IMR-90 (cell line): Measurements from ENCODE around the gene OR7G3. TPM values are rescaled to one million over a fixed set of nuclear protein-coding genes. Genes with fewer than 3 reads are reported as not detected.
A peak's percentile ranks its signal among the peaks of the same experiment; 100 is the strongest.

Source experiments
- ATAC-seq: fragments of 200-7000 bp; cut with Tn5 transposase; 2 replicates; pipeline ENCODE4 v1.9.1; 2020; ENCODE audit warnings: low read depth, mild to moderate bottlenecking, moderate library complexity
- BruUV-seq: library from RNA; stranded (reverse); fragments of 400-500 nt; replicated peaks from 2 replicates; lab custom pipeline; 2021; lab: Mats Ljungman, UMichigan
- CTCF ChIA-PET: fragments of 300-600 bp; formaldehyde crosslinking; extraction: SDS; loops from one replicate; lab custom pipeline; 2021; ENCODE audit warnings: antibody characterized with exemption; lab: Yijun Ruan, JAX
- POLR2A ChIA-PET: fragments of 300-600 bp; sonication (Branson Sonifier 250); formaldehyde crosslinking; loops from one replicate; lab custom pipeline; 2022; ENCODE audit warnings: antibody characterized with exemption; ENCODE audit not compliant: unreplicated experiment; lab: Charles Lee
- DNase-seq: peaks from one replicate; pipeline ENCODE4 v3.0.0; 2013
- H2AFZ ChIP-seq: replicated peaks from 2 replicates; pipeline ENCODE3; 2013; ENCODE audit warnings: low read length, mild to moderate bottlenecking; ENCODE audit not compliant: poor library complexity
- H2AK5ac ChIP-seq: 2 replicates; pipeline ENCODE4 v1.6.1; 2013; ENCODE audit warnings: low read depth, low read length, inconsistent platforms
- H2AK9ac ChIP-seq: replicated peaks from 2 replicates; pipeline ENCODE3; 2013; ENCODE audit warnings: mild to moderate bottlenecking, low read depth, low read length, moderate library complexity; ENCODE audit not compliant: poor library complexity
- H2BK120ac ChIP-seq: 2 replicates; pipeline ENCODE4 v1.6.1; 2013; ENCODE audit warnings: low read depth, low read length, inconsistent platforms
- H2BK15ac ChIP-seq: 3 replicates; pipeline ENCODE4 v1.6.1; 2013; ENCODE audit warnings: low read depth, low read length, inconsistent platforms
- H2BK20ac ChIP-seq: 2 replicates; pipeline ENCODE4 v1.6.1; 2013; ENCODE audit warnings: low read depth, mild to moderate bottlenecking, inconsistent platforms, low read length, moderate library complexity
- H2BK5ac ChIP-seq: 2 replicates; pipeline ENCODE4 v1.6.1; 2013; ENCODE audit warnings: mild to moderate bottlenecking, low read depth, low read length, inconsistent platforms; ENCODE audit not compliant: poor library complexity, severe bottlenecking
- H3K14ac ChIP-seq: replicated peaks from 2 replicates; pipeline ENCODE4 v1.6.1; 2013; ENCODE audit warnings: low read depth, low read length, inconsistent platforms
- H3K18ac ChIP-seq: 2 replicates; pipeline ENCODE4 v1.6.1; 2013; ENCODE audit warnings: low read depth, low read length, control low read depth
- H3K23ac ChIP-seq: 2 replicates; pipeline ENCODE4 v1.6.1; 2013; ENCODE audit warnings: low read depth, low read length, inconsistent platforms
- H3K27ac ChIP-seq: 2 replicates; pipeline ENCODE4 v1.5.1; 2013; ENCODE audit warnings: mild to moderate bottlenecking, control low read depth, low read length; ENCODE audit not compliant: insufficient read depth
- H3K27me3 ChIP-seq: 2 replicates; pipeline ENCODE4 v1.6.1; 2013; ENCODE audit warnings: low read length; ENCODE audit not compliant: control insufficient read depth, insufficient read depth
- H3K36me3 ChIP-seq: 2 replicates; pipeline ENCODE4 v1.6.1; 2013; ENCODE audit warnings: low read length, mixed read lengths; ENCODE audit not compliant: control insufficient read depth, insufficient read depth
- H3K4ac ChIP-seq: 2 replicates; pipeline ENCODE4 v1.6.1; 2013; ENCODE audit warnings: low read depth, low read length, inconsistent platforms
- H3K4me1 ChIP-seq: 2 replicates; pipeline ENCODE4 v1.6.1; 2013; ENCODE audit warnings: low read length, mixed read lengths; ENCODE audit not compliant: control insufficient read depth, insufficient read depth
- H3K4me2 ChIP-seq: 2 replicates; pipeline ENCODE4 v1.6.1; 2013; ENCODE audit warnings: low read depth, mild to moderate bottlenecking, control low read depth, low read length, moderate library complexity
- H3K4me3 ChIP-seq: 2 replicates; pipeline ENCODE4 v1.5.1; 2013; ENCODE audit warnings: low read depth, mild to moderate bottlenecking, control low read depth, low read length, moderate library complexity; ENCODE audit not compliant: insufficient read depth
- H3K56ac ChIP-seq: 2 replicates; pipeline ENCODE4 v1.6.1; 2013; ENCODE audit warnings: low read length, inconsistent platforms; ENCODE audit not compliant: insufficient read depth; ENCODE audit errors: extremely low read depth
- H3K79me1 ChIP-seq, 2 experiments: 2 replicates each; pipeline ENCODE4 v1.6.1; 2013; ENCODE audit warnings: low read length in 2 of 2, inconsistent platforms in 1 of 2, low read depth in 1 of 2
- H3K9ac ChIP-seq: 2 replicates; pipeline ENCODE4 v1.6.1; 2013; ENCODE audit warnings: low read depth, low read length, control low read depth
- H3K9me1 ChIP-seq: 2 replicates; pipeline ENCODE4 v1.6.1; 2013; ENCODE audit warnings: low read length, inconsistent platforms; ENCODE audit not compliant: insufficient read depth
- H3K9me3 ChIP-seq: 2 replicates; pipeline ENCODE4 v1.6.1; 2013; ENCODE audit warnings: low read length; ENCODE audit not compliant: control insufficient read depth, insufficient read depth
- H4K20me1 ChIP-seq: 2 replicates; pipeline ENCODE4 v1.6.1; 2013; ENCODE audit warnings: low read length, inconsistent platforms; ENCODE audit not compliant: insufficient read depth
- H4K5ac ChIP-seq: 2 replicates; pipeline ENCODE4 v1.6.1; 2013; ENCODE audit warnings: mild to moderate bottlenecking, low read depth, low read length, control low read depth
- H4K8ac ChIP-seq, 2 experiments: 2 replicates each; pipeline ENCODE4 v1.6.1; 2013; ENCODE audit warnings: low read depth in 2 of 2, low read length in 2 of 2, control low read depth in 1 of 2, inconsistent platforms in 1 of 2
- H4K91ac ChIP-seq: 2 replicates; pipeline ENCODE4 v1.6.1; 2013; ENCODE audit warnings: low read depth, low read length, inconsistent platforms; ENCODE audit not compliant: insufficient read depth
- MAFK ChIP-seq: IDR thresholded peaks from 2 replicates; pipeline ENCODE4 v1.6.1; 2012; ENCODE audit warnings: low read depth, low read length, improper control_type of control experiment
- NFE2L2 ChIP-seq: fragments of 150-350 bp; IDR thresholded peaks from 2 replicates; pipeline ENCODE4 v1.6.1; 2016; ENCODE audit warnings: low read depth, mild to moderate bottlenecking, low read length
- RFX5 ChIP-seq: IDR thresholded peaks from 2 replicates; pipeline ENCODE4 v1.8.0; 2012; ENCODE audit warnings: low read depth, mild to moderate bottlenecking, low read length, moderate library complexity
- SMC3 ChIP-seq: fragments of 150-350 bp; IDR thresholded peaks from 2 replicates; pipeline ENCODE4 v1.6.1; 2016; ENCODE audit warnings: low read depth, mild to moderate bottlenecking, antibody characterized with exemption, low read length, moderate library complexity
- WGBS, 2 experiments: methylation state at CpG; one replicate each; pipeline versions ENCODE4 v1.1.5 to v1.1.7; 2013; ENCODE audit warnings: missing lambda C conversion rate in 2 of 2; ENCODE audit not compliant: insufficient read length in 1 of 2; ENCODE audit errors: extremely low coverage in 2 of 2; 5-methylcytosine and 5-hydroxymethylcytosine counted together
- dilution Hi-C: fragments of 300-500 bp; cut with HindIII; formaldehyde crosslinking; loops from one replicate; pipeline ENCODE4 v1.14.3; 2018; ENCODE audit warnings: low sequenced_read_pairs; ENCODE audit not compliant: unreplicated experiment
- in situ Hi-C: fragments of 300-500 bp; cut with MboI; formaldehyde crosslinking; loops from 3 replicates; pipeline ENCODE4 v1.14.3; 2019; ENCODE audit warnings: low sequenced_read_pairs, inconsistent platforms, mixed read lengths
- intact Hi-C: fragments of 100-400 bp; cut with micrococcal nuclease; formaldehyde crosslinking; loops from 2 replicates; pipeline ENCODE4 v1.10.0; 2022
- polyA plus RNA-seq, 3 experiments: library from polyadenylated mRNA; depleted of rRNA; stranded (reverse); fragments of >200 nt; gene quantifications; 2 replicates each; pipeline ENCODE4 v1.2.3, GENCODE V29; 2012; ENCODE audit warnings: low replicate concordance in 1 of 3
- total RNA-seq: library from RNA; depleted of rRNA; stranded (reverse); fragments of >200 nt; gene quantifications from 2 replicates; pipeline ENCODE4 v1.2.3, GENCODE V29; 2012

Gene OR7G3
- total and polyA plus RNA-seq, 2 of the 4 experiments (the other 2 are of a cell fraction): not detected

- H2AK9ac ChIP-seq: no peak overlapping the region
- no peak overlapping the region for H4K5ac ChIP-seq
- intact Hi-C loops: no loop called here
- H4K91ac ChIP-seq: no peak overlapping the region
- H3K4me1 ChIP-seq: no peaks in the 10 kb centered on the region
- no peak overlapping the region for H2BK15ac ChIP-seq
- no peak overlapping the region for H3K56ac ChIP-seq
- no peaks in the 10 kb centered on the region for H3K27me3 ChIP-seq
- H2BK5ac ChIP-seq: no peak overlapping the region
- ChIA-PET POLR2A (no interaction called here), CTCF (no interaction called here)
- no peak overlapping the region for H3K4ac ChIP-seq
- no peak overlapping the region for H3K4me3 ChIP-seq
- ATAC-seq (no peak), DNase-seq (no peak)
- no peaks in the 10 kb centered on the region; the same call in none of the 2 replicates for H4K20me1 ChIP-seq
- H4K8ac ChIP-seq: no peak overlapping the region
- no peak overlapping the region for H3K14ac ChIP-seq
- peaks cover 3 to 25% of the 10 kb centered on the region in 2 experiments; a peak in 3 of 4 replicates for H3K79me1 ChIP-seq
- H3K9me3 ChIP-seq: peaks cover 69% of the 10 kb centered on the region
- 96% methylated on average over 4 of the region's 13 CpGs; no CpG with 5 or more reads in 1 of the 2 experiments for WGBS, 2 experiments
- in situ Hi-C loops: no loop called here
- H2AK5ac ChIP-seq: no peak overlapping the region
- no peaks in the 10 kb centered on the region for H3K9me1 ChIP-seq
- dilution Hi-C loops: no loop called here
- BruUV-seq: no TSS peak
- H3K36me3 ChIP-seq: peaks cover 84% of the 10 kb centered on the region
- no peak overlapping the region for H2AFZ ChIP-seq
- TF ChIP-seq MAFK (peak; percentile 47; the same call in 1 of the 2 replicates), RFX5 (no peak), NFE2L2 (no peak), SMC3 (no peak)
- H2BK120ac ChIP-seq: no peak overlapping the region
- H3K4me2 ChIP-seq: no peak overlapping the region
- no peak overlapping the region for H3K23ac ChIP-seq
- H3K18ac ChIP-seq: no peak overlapping the region
- no peak overlapping the region for H3K27ac ChIP-seq
- no peak overlapping the region for H2BK20ac ChIP-seq
- H3K9ac ChIP-seq: no peak overlapping the region
Observed at GRCh38 chr19:9159891-9160290, 33.1 kb upstream of the OR7G3 start.
